HEK293 (cell line): ENCODE measurements around the gene MMAB.

ENCODE experiments used
- CTCF ChIP-seq: fragments of 450-650 bp; formaldehyde crosslinking; IDR thresholded peaks from 2 replicates; pipeline ENCODE4 v1.5.1; 2016; ENCODE audit warnings: missing biosample characterization, missing genetic modification characterization
- HOXA7 ChIP-seq: sonication (generic); formaldehyde crosslinking; IDR thresholded peaks from 2 replicates; pipeline ENCODE4 v1.8.1; 2022; ENCODE audit warnings: missing genetic modification reagents, borderline replicate concordance
- KLF1 ChIP-seq: fragments of 450-650 bp; formaldehyde crosslinking; IDR thresholded peaks from 2 replicates; pipeline ENCODE4 v1.5.1; 2016; ENCODE audit warnings: missing biosample characterization, missing genetic modification characterization
- ZNF280D ChIP-seq: fragments of 450-650 bp; formaldehyde crosslinking; IDR thresholded peaks from 2 replicates; pipeline ENCODE4 v1.5.1; 2016; ENCODE audit warnings: missing biosample characterization, missing genetic modification characterization
- ZNF530 ChIP-seq: fragments of 450-650 bp; formaldehyde crosslinking; IDR thresholded peaks from 2 replicates; pipeline ENCODE4 v1.5.1; 2016; ENCODE audit warnings: low read depth, missing biosample characterization, missing genetic modification characterization

DNA sequence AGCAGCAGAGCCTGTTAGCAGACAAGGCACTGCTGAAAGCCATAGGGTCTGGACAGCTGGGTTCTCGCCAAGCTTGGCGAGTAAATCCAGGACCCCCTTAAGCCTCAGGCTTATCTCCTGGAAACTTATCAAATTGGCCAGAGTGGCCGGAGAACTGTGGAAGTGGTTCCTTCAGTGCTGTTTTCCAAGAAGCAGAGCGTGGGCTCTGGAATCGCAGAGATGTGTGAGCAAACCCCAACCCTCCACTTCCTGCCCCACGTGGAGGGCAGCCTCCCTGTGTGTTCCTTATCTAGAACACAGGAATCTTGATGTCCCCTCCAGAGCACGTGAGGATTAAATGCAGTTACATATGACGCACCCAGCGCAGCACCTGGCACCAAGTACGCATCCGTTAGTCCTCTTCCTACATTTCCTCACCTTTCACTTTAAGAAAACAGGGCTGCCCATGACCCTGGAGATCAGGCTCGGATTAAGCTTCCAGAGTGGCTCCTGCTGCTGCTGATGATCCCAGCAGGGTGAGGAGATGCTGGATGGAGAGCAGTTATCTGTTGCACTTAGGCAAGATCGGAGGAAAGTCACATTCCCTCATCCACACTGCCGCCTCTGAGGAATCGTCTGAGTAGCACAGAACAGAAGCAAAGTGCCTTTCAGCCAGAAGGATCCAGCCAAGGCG, 35.0 kb downstream of the MMAB start:
- TF ChIP-seq CTCF (tag by site-specific recombination) (no peak), ZNF530 (no peak), ZNF280D (tag by site-specific recombination) (no peak), KLF1 (tag by site-specific recombination) (no peak), HOXA7 (CRISPR knock-in tag) (no peak)
